ENCODE results near the gene GYS2. TPM values are rescaled to one million over a fixed set of nuclear protein-coding genes. Genes with fewer than 3 reads are reported as not detected.

GYS2 gene
- total and polyA plus RNA-seq, 8 donors = 0.33 TPM; not detected in 7

GRCh38 chr12:21539797-21540196 lies 64.8 kb downstream of the GYS2 start:
- Histone ChIP-seq H3K9me3 (no peaks in the 10 kb centered on the region), H3K4me1 (no peaks in the 10 kb centered on the region), H3K27ac (no peak overlapping the region), H3K27me3 (no peaks in the 10 kb centered on the region), H3K36me3 (no peaks in the 10 kb centered on the region), H3K4me3 (no peak overlapping the region)
- DNase-seq = no peak
- intact Hi-C loops (cut with DNase I; ENCODE audit: low total_unique reads) = no loop called here
- TF ChIP-seq EP300 (IDR thresholded peaks at IDR 0.05) (no peak), POLR2A (IDR thresholded peaks at IDR 0.05) (no peak), POLR2AphosphoS5 (IDR thresholded peaks at IDR 0.05) (no peak), CTCF (IDR thresholded peaks at IDR 0.05) (no peak)

- Histone ChIP-seq H3K4me1 (no peaks in the 10 kb centered on the region), H3K4me3 (no peak overlapping the region), H3K36me3 (no peaks in the 10 kb centered on the region), H3K27ac (no peak overlapping the region), H3K27me3 (no peaks in the 10 kb centered on the region), H3K9me3 (no peaks in the 10 kb centered on the region)
- intact Hi-C loops (cut with DNase I; ENCODE audit: low total_unique reads) = no loop called here
- 81 to 94% (median 84%) methylated on average over 5 of the region's 5 CpGs for WGBS, 5 donors
- TF ChIP-seq EP300 (IDR thresholded peaks at IDR 0.05) (no peak), POLR2AphosphoS5 (IDR thresholded peaks at IDR 0.05) (no peak)
- no peak for DNase-seq
Observed at GRCh38 chr12:21538061-21538653, 66.5 kb downstream of the GYS2 start.

GRCh38 chr12:21529456-21529855 lies 75.2 kb downstream of the GYS2 start:
- TF ChIP-seq CTCF (IDR thresholded peaks at IDR 0.05) (no peak), POLR2A (IDR thresholded peaks at IDR 0.05) (no peak), EP300 (IDR thresholded peaks at IDR 0.05) (no peak), POLR2AphosphoS5 (IDR thresholded peaks at IDR 0.05) (no peak)
- Histone ChIP-seq H3K4me1 (peaks cover 0 to 32% (median 21%) of the 10 kb centered on the region in 4 donors), H3K9me3 (no peaks in the 10 kb centered on the region), H3K27me3 (peaks cover 0 to 28% (median 9%) of the 10 kb centered on the region in 3 donors), H3K27ac (peak overlapping the region in 1 of 5 donors; percentile 20), H3K4me3 (no peak overlapping the region), H3K36me3 (no peaks in the 10 kb centered on the region)
- 46 to 58% (median 49%) methylated on average over 2 of the region's 2 CpGs for WGBS, 5 donors
- peak; percentile 18 to 29 for DNase-seq
- intact Hi-C loops (cut with DNase I; ENCODE audit: low total_unique reads) = no loop called here

GRCh38 chr12:21528953-21529352 lies 75.7 kb downstream of the GYS2 start:
- 38 to 65% (median 45%) methylated on average over 5 of the region's 5 CpGs for WGBS, 5 donors
- Histone ChIP-seq H3K36me3 (no peaks in the 10 kb centered on the region), H3K9me3 (no peaks in the 10 kb centered on the region), H3K27ac (peak overlapping the region in 1 of 5 donors; percentile 20), H3K4me3 (no peak overlapping the region), H3K4me1 (peaks cover 0 to 32% (median 21%) of the 10 kb centered on the region in 4 donors), H3K27me3 (peaks cover 0 to 28% (median 9%) of the 10 kb centered on the region in 3 donors)
- DNase-seq = peak; percentile 29 to 52
- intact Hi-C loops (cut with DNase I; ENCODE audit: low total_unique reads) = no loop called here
- TF ChIP-seq POLR2AphosphoS5 (IDR thresholded peaks at IDR 0.05) = no peak
- no peak for TF ChIP-seq CTCF (IDR thresholded peaks at IDR 0.05)
- TF ChIP-seq EP300 (IDR thresholded peaks at IDR 0.05) = no peak
- no peak for TF ChIP-seq POLR2A (IDR thresholded peaks at IDR 0.05)
